Activated CD4-positive, CD25-positive, alpha-beta regulatory T cell treated with anti-CD3 and anti-CD28 coated beads, Interleukin-2, amount 50 U/mL, for 72 hours (primary cell): ENCODE measurements around the gene FCAR.
"Not testable (repeated sequence)": the region's sequence is repeated elsewhere in the genome, so short reads cannot be mapped to it uniquely, and the experiment has no call there.

Experiments
- DNase-seq: peaks from one replicate; pipeline ENCODE4 v3.0.0; 2021

FCAR gene

DNA sequence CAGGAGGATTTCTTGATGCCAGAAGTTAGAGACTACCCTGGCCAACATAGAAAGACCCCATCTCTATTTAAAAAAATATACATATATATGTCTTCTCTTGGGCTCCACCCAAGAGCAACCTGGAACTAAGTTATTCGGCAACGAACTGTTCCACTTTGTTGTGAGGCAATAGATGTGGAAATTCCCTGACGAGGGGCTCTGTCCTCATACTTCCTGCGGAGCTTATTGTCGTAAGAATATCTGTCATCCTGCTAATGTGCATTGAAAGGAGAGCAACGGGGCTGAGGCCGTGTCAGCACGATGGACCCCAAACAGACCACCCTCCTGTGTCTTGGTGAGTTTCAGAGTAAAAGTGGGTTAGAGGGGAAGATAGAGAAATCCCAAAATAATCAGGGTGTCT is at the start of gene FCAR:
Gene FCAR, plus strand, starts transcription at position 246 of the 400 bp plus-strand sequence. Its CDS starts 55 bp downstream, at position 301.
- no peak for DNase-seq

DNA sequence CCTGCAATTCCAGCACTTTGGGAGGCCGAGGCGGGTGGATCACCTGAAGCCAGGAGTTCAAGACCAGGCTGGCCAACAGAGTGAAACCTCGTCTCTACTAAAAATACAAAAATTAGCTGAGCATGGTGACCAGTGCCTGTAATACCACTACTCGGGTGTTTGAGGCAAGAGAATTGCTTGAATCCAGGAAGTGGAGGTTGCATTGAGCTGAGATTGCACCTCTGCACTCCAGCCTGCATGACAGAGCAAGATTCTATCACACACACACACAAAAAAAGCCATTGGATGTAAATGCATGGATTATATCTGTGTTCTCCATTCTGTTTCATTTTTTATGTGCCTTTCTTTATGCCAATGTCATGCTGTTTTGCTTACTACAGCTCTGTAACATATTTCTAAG is 49.6 kb upstream of the FCAR start:
- not testable (repeated sequence) for DNase-seq

DNA sequence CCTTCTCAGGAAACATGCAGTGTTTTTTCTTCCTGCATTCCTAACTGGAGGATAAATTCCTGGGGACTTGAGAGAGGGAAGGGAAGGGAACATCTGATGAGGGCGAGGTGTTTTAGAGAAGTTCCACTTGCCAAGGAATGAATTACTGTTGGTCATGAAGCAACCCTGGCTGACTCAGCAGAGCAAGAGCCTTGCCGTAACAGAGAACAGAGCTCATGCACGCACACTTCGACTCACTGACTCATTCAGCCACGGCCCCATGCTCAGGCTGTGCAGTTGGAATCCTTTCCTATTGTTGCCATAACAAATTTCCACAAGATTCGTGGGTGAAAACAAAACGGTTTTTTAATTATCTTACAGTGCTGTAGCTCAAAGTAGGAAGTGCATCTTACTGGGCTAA is 48.7 kb upstream of the FCAR start:
- not testable (repeated sequence) for DNase-seq

DNA sequence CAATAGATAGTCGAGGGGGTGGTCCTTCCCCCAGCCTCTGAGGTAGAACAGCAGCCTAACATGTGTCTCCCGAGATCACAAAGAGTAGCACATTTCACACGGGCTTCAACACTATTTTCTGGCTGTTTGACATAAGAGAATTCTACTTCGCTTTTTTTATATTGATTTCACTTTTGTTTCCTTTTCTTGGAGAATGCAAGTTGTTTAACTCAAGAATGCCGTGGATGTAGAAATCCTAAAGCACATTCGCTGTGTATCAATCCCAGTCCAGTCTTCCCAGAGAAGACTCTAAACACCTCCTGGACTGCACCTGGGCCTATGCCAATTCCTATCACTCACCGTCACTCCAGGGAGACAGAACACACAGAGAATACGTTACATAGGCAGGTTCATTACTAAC is 46.0 kb upstream of the FCAR start:
- DNase-seq: not testable (repeated sequence)

DNA sequence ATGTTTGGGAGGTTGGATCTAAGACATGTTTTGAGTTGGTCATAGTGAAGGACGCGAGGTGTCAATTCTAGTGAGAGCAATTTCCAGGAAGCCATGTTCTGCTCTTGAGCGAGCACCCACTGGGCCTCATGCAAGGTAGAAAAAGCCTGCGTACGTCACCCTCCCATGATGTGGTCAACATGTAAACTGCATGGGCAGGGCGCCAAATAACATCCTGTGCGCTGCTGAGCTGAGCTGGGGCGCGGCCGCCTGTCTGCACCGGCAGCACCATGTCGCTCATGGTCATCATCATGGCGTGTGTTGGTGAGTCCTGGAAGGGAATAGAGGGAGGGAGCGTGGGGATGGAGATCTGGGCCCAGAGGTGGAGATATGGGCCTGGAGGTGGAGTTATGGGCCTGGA is 41.5 kb upstream of the FCAR start, which contains the start of gene KIR2DS4:
Gene KIR2DS4, plus strand, starts transcription at position 181 of the 400 bp plus-strand sequence.
- not testable (repeated sequence) for DNase-seq

DNA sequence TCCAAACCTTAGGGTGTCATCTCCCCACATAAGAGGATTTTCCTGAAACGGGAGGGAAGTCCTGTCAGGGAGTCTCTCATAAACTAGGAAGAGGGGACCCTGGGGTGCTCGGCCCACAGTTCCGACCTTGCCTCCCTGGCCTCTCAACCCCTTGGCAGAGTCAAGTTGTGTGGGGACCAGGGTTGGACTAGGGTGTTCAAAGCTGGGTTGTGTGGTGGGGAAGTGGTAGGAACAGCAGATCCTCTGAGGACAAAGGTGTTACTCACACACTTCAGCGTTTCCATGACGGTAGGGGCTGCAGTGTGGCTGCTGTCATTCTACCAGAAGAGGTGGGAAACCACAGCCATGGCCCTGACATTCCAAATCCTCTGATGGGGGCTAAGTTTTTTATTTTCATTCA is 38.9 kb upstream of the FCAR start:
- DNase-seq: not testable (repeated sequence)

DNA sequence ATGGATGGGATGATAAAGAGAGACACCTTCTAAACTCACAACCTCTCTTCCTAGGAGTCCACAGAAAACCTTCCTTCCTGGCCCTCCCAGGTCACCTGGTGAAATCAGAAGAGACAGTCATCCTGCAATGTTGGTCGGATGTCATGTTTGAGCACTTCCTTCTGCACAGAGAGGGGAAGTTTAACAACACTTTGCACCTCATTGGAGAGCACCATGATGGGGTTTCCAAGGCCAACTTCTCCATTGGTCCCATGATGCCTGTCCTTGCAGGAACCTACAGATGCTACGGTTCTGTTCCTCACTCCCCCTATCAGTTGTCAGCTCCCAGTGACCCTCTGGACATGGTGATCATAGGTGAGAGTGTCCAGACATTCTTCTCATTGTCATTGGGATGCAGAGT is 36.5 kb upstream of the FCAR start:
- not testable (repeated sequence) for DNase-seq

DNA sequence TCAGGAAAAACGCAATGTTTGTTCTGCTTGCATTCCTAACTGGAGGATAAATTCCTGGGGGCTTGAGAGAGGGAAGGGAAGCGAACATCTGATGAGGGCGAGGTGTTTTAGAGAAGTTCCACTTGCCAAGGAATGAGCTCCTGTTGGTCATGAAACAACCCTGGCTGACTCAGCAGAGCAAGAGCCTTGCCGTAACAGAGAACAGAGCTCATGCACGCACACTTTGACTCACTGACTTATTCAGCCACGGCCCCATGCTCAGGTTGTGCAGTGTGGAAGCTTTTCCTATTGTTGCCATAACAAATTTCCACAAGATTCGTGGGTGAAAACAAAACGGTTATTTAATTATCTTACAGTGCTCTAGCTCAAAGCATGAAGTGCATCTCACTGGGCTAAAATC is 30.9 kb upstream of the FCAR start:
- DNase-seq: not testable (repeated sequence)

DNA sequence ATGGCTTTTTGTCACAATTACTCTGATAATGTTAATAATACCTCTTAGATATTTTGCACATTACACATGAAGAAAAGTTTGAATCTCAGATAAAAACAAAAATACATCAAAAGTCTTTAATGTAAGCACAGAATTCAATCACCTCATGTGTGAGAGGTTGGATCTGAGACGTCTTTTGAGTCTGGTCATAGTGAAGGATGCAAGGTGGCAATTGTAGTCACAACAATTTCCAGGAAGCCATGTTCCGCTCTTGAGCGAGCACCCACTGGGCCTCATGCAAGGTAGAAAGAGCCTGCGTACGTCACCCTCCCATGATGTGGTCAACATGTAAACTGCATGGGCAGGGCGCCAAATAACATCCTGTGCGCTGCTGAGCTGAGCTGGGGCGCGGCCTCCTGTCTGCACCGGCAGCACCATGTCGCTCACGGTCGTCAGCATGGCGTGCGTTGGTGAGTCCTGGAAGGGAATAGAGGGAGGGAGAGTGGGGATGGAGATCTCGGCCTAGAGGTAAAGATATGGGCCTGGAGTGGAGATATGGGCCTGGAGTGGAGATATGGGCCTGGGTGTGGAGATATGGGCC is 23.9 kb upstream of the FCAR start, which contains the start of gene KIR3DL2:
Gene KIR3DL2, plus strand, starts transcription at position 383 of the 580 bp plus-strand sequence. Its CDS starts 33 bp downstream, at position 416.
- not testable (repeated sequence) for DNase-seq

DNA sequence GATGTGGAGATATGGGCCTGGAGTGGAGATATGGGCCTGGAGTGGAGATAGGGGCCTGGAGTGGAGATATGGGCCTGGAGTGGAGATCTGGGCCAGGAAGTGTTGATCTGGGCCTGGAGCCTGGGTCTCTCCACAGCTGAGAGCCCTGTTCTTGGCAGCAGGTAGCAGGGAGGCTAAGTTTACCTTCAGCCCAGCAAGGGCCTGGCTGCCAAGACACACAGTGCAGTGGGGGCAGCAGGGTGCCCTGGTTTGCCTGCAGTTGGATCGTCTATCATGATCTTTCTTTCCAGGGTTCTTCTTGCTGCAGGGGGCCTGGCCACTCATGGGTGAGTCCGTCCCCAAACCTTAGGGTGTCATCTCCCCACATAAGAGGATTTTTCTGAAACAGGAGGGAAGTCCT is 23.1 kb upstream of the FCAR start:
- no peak for DNase-seq

DNA sequence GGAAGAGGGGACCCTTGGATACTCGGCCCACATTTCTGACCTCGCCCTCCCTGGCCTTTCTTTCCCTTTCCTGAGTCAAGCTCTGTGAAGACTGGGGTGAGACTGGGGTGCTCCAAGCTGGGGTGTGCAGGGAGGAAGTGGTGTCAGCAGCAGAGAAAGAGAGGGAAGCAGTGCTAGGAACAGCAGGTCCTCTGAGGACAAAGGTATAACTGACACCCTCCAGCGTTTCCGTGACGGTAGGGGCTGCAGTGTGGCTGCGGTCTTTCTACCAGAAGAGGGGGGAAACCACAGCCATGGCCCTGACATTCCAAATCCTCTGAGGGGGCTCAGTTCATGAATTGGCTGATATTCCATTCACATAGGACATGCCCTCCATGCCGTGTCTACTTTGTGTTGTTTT is 22.7 kb upstream of the FCAR start:
- DNase-seq: no peak

DNA sequence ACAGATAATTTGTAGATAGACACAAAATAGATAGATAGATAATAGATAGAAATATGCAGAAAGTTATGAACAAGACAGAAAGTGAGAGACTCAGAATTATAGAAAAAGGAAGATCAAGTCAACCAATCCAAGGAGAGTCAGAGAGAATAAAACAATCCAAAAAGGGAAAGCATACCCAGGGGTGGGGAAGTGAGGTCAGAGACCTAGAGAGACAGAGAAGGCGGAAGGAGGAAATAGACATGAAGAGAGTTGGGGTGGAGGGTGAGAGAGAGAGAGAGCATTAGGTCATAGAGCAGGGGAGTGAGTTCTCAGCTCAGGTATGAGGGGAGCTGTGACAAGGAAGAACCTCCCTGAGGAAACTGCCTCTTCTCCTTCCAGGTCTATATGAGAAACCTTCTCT is 18.8 kb upstream of the FCAR start:
- DNase-seq: not testable (repeated sequence)

DNA sequence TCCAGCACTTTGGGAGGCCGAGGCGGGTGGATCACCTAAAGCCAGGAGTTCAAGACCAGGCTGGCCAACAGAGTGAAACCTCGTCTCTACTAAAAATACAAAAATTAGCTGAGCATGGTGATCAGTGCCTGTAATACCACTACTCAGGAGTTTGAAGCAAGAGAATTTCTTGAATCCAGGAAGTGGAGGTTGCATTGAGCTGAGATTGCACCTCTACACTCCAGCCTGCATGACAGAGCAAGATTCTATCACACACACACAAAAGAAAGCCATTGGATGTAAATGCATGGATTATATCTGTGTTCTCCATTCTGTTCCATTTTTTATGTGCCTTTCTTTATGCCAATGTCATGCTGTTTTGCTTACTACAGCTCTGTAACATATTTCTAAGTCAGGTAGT is 15.6 kb upstream of the FCAR start:
- not testable (repeated sequence) for DNase-seq

DNA sequence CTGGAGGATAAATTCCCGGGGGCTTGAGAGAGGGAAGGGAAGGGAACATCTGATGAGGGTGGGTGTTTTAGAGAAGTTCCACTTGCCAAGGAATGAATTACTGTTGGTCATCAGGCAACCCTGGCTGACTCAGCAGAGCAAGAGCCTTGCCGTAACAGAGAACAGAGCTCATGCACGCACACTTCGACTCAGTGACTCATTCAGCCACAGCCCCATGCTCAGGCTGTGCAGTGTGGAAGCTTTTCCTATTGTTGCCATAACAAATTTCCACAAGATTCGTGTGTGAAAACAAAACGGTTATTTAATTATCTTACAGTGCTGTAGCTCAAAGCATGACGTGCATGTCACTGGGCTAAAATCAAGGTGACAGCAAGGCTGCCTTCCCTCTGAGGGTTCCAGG is 14.6 kb upstream of the FCAR start:
- not testable (repeated sequence) for DNase-seq

DNA sequence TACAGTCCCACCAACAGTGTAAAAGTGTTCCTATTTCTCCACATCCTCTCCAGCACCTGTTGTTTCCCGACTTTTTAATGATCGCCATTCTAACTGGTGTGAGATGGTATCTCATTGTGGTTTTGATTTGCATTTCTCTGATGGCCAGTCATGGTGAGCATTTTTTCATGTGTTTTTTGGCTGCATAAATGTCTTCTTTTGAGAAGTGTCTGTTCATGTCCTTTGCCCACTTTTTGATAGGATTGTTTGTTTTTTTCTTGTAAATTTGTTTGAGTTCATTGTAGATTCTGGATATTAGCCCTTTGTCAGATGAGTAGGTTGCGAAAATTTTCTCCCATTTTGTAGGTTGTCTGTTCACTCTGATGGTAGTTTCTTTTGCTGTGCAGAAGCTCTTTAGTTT is 10.6 kb upstream of the FCAR start:
- not testable (repeated sequence) for DNase-seq

DNA sequence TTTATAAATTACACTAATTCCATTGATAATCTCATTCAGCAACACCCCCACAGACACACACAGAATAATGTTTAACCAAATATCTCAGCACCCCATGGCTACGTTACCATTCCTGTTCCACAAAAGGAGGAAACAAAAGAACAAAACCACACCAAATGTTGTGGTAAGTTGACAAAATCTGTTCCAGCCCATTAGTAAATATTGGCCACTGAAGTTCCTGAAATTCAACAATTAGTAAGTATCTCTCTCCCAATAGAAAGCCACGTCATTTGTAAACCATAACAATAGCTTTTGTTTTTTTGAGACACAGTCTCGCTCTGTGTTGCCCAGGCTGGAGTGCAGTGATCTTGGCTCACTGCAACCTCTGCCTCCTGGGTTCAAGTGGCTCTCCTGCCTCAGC is 2.3 kb upstream of the FCAR start:
- DNase-seq: no peak

DNA sequence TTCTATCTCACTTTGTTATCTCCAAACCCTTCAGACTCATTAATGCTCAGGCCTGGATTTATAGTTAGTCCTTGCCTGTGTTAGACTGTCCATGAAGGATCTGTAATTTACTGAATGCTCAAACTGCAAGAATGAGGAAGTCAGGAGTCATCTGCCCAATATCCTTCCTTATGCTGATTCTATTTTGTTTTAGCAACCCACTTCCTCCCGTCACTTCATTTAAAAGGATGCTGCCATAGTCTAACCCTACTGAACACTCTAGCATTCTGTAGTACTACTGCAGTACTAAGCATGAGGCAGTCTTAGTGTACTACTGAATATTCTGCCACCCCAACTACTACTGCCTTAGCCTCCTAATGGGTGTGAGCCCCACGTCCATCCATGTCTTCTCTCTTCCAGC is 1.5 kb downstream of the FCAR start:
- no peak for DNase-seq

DNA sequence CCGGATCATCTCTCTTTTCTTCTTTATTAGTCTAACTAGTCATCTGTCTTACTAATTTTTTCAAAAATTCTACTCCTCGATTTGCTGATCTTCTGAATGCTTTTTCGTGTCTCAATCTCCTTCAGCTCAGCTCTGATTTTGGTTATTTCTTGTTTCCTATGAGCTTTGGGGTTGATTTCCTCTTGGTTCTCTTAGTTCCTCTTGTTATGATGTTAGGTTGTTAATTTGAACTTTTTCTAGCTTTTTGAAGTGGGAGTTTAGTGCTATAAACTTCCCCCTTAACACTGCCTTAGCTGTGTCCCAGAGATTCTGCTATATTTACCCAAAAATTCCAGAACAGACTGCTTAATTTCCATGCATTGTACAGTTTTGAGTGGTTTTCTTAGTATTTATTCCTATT is 3.4 kb downstream of the FCAR start:
- no peak for DNase-seq

DNA sequence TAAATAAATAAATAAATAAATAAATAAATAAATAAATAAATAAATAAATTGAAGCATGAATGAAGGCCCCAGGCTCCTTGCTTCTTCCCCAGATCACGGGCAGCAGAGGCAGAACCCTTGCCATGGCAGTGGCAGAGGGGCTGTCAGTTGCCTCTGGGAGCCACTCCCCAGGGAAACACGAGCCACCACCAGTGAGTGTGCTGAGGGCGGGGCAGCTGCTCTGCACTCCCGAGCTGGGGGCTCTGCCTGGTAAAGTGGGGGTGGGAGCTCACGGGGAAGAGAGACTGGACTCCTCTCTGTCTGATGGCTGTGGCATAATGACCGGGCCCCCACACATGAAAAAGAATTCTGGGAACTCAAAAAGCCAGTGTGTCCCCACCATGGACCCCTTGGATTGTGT is 7.8 kb downstream of the FCAR start:
- DNase-seq: no peak

DNA sequence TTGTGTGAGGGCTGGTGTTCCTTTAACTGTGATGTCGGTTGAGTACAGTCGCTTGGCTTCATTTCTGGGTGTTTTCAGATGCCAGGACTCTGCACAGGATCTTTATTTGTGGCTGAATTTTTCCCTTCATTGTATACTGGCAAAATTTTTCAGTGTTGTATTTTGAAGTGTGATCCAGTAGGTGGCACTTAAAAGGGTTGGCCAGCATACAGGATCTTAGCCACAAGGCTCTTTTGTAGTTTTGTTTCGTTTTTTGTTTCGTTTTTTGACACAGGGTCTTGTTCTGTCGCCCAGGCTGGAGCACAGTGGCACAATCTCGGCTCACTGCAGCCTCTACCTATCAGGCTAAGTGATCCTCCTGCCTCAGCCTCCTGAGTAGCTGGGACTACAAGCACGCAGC is 8.7 kb downstream of the FCAR start:
- no peak for DNase-seq

DNA sequence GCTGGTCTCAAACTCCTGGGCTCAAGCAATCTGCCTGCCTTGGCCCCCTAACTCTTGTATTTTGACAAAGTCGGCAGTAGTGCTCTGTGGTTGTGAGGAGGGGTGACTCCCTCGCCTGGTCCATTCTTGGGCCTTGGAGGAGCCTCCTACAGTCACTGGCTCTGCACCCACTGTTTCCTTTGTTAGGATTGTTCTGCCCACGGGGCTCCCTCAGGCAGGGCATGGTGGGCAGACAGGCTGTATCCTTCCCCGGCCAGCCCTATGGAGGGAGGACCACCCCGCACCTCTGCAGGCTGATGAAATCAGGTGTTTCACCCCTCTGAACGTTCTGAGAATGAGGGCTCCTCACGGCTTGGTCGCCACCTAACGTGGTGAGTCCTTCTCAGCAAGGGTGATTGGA is 9.2 kb downstream of the FCAR start:
- DNase-seq: no peak

DNA sequence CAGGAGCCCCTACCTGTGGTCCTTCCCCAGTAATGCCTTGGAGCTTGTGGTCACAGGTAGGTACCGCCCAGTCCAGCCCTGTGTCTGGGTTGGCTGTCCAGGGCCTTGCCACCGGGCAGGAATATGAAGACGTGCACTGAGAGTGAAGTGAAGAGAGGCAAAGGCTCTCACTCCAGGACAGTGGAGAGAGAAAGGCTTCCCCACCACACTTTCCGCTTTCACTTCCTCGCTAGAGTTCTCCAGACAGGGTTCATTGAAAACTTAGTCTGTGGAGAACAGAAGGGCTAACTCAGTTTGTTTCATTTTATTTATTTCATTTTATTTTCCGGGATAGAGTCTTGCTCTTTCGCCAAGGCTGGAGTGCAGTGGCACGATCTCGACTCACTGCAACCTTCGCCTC is 14.2 kb downstream of the FCAR start:
- DNase-seq: no peak

DNA sequence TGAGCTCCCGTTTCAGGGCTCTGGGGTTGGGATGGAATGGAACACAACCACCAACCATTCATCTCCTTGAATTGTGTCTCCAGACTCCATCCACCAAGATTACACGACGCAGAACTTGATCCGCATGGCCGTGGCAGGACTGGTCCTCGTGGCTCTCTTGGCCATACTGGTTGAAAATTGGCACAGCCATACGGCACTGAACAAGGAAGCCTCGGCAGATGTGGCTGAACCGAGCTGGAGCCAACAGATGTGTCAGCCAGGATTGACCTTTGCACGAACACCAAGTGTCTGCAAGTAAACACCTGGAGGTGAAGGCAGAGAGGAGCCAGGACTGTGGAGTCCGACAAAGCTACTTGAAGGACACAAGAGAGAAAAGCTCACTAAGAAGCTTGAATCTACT is 15.5 kb downstream of the FCAR start:
- DNase-seq: no peak

DNA sequence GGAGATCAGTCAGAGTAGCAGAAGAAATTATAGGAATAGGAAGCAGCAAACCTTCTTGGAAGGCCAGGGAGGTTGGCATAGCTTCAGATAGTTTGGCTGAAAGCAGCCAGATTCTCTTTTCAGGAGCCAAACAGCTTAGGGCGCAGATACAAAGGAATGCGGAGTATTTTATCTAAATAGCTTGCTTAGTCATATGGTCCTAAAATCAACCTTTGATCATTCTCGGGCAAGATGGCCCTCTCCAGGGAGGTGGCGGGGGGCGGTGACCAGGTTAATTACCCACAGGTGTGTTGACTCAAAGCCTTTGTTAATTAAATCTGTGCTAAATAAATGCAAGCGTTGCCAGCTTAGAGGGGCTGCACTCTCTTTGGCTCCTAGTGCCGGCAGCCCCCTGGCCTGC is 19.4 kb downstream of the FCAR start:
- DNase-seq: no peak

DNA sequence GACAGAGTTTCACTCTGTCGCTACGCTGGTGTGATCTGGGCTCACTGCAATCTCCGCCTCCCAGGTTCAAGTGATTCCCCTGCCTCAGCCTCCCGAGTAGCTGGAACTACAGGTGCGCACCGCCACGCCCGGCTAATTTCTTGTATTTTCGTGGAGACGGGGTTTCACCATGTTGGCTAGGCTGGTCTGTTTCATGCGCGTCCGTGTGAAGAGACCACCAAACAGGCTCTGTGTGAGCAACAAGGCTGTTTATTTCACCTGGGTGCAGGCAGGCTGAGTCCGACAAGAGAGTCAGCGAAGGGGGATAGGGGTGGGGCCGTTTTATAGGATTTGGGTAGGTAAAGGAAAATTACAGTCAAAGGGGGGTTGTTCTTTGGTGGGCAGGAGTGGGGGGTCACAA is 20.1 kb downstream of the FCAR start:
- not testable (repeated sequence) for DNase-seq
